ENCODE data around the gene MAB21L4.

Gene MAB21L4

GRCh38 chr2:240865391-240865790 is 30.6 kb downstream of the MAB21L4 start (continued):
- TF ChIP-seq PATZ1 (tag by site-specific recombination; IDR thresholded peaks at IDR 0.05) (no peak), KLF1 (tag by site-specific recombination; IDR thresholded peaks at IDR 0.05) (no peak), AEBP2 (tag by site-specific recombination; IDR thresholded peaks at IDR 0.05; ENCODE audit: borderline replicate concordance) (no peak), PRDM1 (tag by site-specific recombination; IDR thresholded peaks at IDR 0.05) (no peak), ZNF548 (tag by site-specific recombination; IDR thresholded peaks at IDR 0.05) (no peak), ZNF112 (tag by site-specific recombination; IDR thresholded peaks at IDR 0.05) (no peak), PRDM2 (tag by site-specific recombination; IDR thresholded peaks at IDR 0.05; ENCODE audit: borderline replicate concordance) (no peak), ZNF416 (tag by site-specific recombination; IDR thresholded peaks at IDR 0.05) (no peak), ELK4 (IDR thresholded peaks at IDR 0.05; ENCODE audit: borderline replicate concordance, low read depth, low read length) (no peak)

- Histone ChIP-seq H3K36me3 (ENCODE audit: control insufficient read depth in 2 of 2, insufficient read depth in 1 of 2, low read length in 2 of 2) (no peaks in the 10 kb centered on the region), H3K4me3 (ENCODE audit: low read depth, low read length) (no peak overlapping the region), H3K9me3 (ENCODE audit: control insufficient read depth, insufficient read depth, low read depth, low read length) (no peaks in the 10 kb centered on the region), H3K27ac (ENCODE audit: extremely low read depth, low read depth, low read length) (no peak overlapping the region), H3K4me1 (ENCODE audit: control insufficient read depth, insufficient read depth, low read length) (no peaks in the 10 kb centered on the region)
- ChIA-PET POLR2A (interaction anchor here (0.7 to 0.9 kb wide), 2 partner anchors 12 to 41 kb away, joined by 3 to 8 read pairs; no protein-coding TSS in a partner anchor), CTCF (no interaction called here)
- TF ChIP-seq ZNF600 (tag by site-specific recombination; IDR thresholded peaks at IDR 0.05) (no peak), ZNF121 (tag by site-specific recombination; IDR thresholded peaks at IDR 0.05) (no peak), MZF1 (tag by site-specific recombination; IDR thresholded peaks at IDR 0.05; ENCODE audit: borderline replicate concordance) (no peak), INSM2 (tag by site-specific recombination; IDR thresholded peaks at IDR 0.05) (no peak), SP3 (tag by site-specific recombination; IDR thresholded peaks at IDR 0.05) (no peak), ZNF747 (tag by site-specific recombination; IDR thresholded peaks at IDR 0.05) (no peak), ZNF596 (tag by site-specific recombination; IDR thresholded peaks at IDR 0.05) (no peak), IKZF3 (tag by site-specific recombination; IDR thresholded peaks at IDR 0.05) (no peak), ZNF654 (tag by site-specific recombination; IDR thresholded peaks at IDR 0.05; ENCODE audit: low read depth) (no peak), ZXDB (tag by site-specific recombination; IDR thresholded peaks at IDR 0.05) (no peak), AEBP2 (tag by site-specific recombination; IDR thresholded peaks at IDR 0.05; ENCODE audit: borderline replicate concordance) (no peak), KLF9 (tag by site-specific recombination; IDR thresholded peaks at IDR 0.05; ENCODE audit: low read depth) (no peak), ZNF211 (tag by site-specific recombination; IDR thresholded peaks at IDR 0.05; ENCODE audit: low read depth) (no peak), ZNF239 (tag by site-specific recombination; IDR thresholded peaks at IDR 0.05) (no peak)
Measured at GRCh38 chr2:240864475-240864874, 31.5 kb downstream of the MAB21L4 start.
